ENCODE results near the gene CLIP1.

CLIP1 gene

DNA sequence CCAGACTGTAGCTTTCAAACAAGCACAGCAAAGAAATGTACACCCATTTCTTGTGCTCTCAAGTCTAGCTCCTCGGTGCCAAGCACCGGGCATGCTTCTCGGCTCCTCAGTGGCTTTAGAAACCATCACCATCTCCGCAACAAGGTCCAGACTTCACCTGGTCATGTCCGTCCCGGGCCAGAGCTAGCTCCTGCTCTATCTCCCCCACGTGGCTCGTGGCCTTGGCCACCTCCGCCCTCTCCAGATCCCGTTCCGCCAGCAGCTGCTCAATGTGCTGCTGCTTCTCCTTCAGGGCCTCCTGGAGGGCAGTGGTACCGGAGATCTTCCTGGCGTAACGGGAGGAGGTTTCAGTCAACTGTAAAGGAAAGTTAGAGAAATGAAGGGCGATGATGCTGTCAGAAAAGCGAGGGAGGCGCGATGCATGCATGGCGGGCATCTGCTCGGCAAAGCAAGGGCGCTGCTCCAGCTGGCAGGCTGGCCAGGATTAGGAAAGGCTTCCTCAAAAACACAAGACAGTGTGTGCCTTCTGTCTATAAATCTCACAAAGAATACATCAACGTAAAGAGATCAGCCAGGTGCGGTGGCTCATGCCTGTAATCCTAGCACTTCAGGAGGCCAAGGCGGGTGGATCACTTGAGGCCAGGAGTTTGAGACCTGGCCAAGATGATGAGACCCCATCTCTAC is 67.4 kb downstream of the CLIP1 start:
- DNase-seq, result no peak

- no peak for DNase-seq
Measured at GRCh38 chr12:122352394-122352793, 70.1 kb downstream of the CLIP1 start.

DNA sequence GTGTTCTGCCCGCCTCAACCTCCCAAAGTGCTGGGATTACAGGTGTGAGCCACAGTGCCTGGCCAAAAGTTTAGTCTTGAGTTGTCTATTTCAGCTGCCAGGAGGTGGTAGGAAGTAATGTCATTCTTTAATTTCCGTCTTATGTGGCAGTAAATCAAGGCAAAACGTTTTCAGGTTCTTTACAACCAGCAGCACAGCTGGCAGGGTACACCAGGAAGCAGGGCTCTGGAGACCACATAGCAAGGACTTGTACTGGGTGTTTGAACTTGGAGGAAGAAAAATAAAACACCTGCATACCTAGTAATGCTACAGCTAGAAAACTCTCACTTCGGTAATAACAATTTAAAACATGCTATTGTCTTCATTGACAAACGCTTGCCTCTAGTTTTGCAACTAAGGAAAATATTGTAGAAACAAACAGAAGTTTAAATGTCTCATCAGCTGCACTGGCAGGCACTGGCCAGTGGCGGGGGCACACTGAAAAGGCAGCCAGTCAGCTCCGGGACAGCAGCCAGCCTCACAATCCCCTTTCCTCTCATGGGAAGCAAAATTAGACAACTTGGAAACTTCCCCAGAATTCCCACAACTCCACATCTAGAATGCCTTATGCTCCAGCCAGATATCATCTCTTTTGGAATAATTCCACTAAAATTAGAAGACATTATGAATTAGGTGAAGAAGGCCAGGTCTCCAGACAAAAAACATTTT is 72.2 kb downstream of the CLIP1 start:
- DNase-seq, result no peak

DNA sequence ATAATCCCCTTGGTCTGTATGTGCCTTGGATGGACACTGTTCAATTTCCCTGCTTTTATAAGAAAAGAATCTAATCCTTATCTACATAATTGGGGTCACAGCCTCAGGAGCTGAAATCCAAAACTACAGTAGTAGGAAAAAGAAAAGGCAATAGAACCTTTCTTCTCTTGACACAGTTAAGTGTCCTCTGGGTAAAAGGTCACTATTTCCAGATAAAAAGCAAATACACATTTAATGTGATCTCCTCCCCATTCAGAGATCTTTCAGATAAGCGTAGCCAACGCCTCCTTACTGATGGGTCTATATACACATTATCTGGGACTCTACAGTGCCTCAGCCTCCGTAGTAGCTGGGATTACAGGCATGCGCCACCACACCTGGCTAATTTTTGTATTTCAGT is 73.4 kb downstream of the CLIP1 start:
- DNase-seq, result no peak

DNA sequence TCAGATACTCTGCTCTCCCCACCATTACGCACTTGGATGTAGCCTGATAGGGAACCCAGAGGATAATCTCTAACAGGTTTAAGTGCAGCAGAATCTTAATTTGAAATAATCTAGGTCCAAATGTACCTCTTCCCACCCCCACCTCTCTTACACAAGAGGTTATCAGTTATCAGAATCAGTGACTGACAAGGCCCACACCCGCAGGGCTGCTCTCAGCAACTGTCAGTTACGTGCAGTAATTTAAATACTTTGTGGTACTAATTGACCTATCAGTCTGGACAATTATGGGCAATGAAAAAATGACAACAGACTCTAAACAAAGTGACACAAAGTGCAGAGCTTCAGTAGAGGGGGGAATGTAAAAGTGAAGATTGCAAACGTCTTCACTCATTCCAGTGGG is 74.0 kb downstream of the CLIP1 start:
- no peak for DNase-seq

DNA sequence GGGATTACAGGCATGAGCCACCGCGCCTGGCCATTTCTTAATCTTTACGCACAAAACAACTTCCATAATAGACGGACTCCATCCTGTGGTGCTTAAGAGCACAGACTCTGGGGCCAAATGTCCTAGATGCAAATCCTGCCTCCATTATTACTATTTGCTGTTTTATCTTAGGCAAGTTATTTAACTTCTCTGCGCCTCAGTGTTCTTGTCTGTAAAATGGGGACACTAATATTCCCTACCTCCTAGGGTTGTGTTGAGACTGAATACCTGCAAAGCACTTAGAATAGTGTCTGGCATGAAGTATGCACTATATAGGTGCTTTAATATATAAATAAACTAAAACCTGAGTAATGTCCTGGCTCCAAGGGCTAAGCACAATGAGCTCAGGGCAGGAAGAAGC is 76.4 kb downstream of the CLIP1 start:
- no peak for DNase-seq

DNA sequence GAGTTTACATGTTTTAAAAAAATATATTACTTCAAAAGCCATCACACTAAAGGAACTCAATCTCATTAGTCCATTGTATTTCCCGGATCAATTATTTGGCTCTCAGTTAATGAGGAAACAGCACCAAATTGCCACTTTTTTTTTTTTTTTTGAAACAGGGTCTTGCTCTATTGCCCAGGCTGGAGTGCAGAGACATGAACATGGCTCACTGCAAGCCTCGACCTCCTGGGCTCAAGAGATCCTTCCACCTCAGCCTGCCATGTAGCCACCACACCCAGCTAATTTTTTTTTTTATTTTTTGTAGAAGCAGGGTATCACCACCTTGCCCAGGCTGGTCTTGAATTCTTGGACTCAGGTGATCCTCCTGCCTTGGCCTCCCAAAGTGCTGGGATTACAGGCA is 77.4 kb downstream of the CLIP1 start:
- DNase-seq, result no peak

GRCh38 chr12:122336015-122336946 is 86.2 kb downstream of the CLIP1 start:
- peak; percentile 31 for DNase-seq

DNA sequence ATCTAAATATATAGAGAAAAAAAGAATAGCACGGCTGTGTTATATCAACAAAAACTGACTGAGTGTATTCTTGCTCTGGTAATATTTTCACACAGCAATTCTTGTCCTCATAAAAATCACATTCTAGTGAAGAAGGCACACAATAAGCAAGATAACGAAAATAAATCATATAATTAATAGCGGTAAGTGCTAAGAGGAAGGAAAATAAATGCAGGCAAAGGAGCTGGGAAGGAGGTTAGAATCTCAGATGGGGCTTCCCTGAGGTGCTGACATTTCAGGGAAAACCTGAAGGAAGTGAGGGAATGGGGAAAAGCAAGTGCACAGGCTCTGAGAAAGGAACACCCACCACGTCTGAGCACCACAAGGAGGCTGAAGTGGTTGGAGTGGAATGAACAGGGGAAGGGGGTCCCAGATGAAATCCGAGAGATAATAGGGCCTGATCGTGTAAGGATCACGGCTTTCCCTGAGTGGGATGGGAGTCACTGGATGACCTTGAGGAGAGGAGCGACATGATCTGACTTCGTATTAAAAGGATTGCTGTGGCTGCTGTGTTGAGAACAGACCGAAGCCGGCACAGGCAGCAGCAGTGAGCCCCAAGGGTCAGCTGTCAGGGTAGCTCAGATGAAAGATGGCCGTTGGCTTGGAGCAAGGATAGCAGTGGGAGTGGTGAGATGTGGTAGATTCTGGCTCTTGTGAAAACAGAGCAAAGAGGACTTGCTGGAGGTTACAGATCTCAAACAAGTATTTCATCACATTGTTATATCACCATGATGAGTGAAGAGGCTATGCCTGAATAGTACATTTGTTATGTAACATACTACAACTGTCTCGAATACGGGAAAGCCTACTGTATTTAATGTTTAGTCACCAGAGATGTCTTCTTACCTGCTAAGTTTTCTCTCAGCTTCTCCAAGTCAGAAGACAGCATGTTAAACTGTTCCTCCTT is 89.1 kb downstream of the CLIP1 start:
- no peak for DNase-seq

GRCh38 chr12:122327494-122328385 is 94.7 kb downstream of the CLIP1 start:
- no peak for DNase-seq

DNA sequence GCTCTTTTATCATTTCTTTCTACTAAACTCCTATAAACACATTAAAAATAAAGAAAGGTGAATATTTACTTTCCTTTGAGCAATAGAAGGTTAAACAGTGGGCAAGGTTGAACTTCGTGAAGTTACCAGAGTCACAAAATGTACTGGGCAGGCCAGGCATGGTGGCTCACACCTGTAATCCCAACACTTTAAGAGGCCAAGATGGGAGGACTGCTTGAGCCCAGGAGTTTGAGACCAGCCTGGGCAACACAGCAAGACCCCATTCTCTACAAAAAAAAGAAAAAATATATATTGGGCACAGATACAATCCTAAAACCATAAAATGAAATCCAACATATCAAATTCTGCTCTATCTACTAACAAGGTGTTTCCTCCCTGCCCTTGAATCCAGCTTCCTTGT is 95.5 kb downstream of the CLIP1 start:
- DNase-seq, result no peak

- no peak for DNase-seq
Measured at GRCh38 chr12:122326586-122326985, 95.9 kb downstream of the CLIP1 start.

DNA sequence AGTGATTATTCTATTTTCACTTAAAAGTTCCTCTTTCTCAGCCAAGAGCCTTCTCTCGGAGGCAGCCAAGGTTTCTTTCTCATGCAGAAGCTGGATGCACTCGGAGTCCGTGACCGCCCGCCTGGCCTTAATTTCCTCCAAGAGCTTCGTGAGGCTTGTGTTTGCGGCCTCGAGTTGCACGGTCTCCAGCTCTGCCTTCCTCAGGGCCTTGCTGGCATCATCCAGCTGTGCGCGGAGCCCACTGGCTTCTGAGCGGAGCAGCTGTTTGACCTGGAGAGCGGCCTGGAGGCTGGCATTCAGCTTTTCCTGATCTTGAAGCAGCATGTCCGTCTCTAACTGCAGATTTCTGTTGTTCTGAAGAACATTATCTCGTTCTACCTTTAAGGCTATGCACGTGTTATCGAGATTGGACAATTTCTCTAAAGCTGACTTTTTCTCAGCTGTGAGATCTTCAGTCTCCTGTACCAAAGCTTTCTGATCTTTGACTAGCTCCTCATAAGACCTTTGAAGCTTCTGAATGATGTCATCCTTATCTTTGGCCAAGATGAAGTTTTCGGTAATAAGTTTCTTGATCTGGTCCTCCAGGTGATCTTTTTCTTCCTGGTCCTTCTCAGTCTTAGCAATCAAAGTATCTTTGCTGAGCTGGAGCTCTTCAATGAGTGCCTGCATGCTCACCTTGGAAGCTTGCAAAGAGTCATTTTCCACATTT is 99.0 kb downstream of the CLIP1 start:
- no peak for DNase-seq

- DNase-seq, result no peak
Measured at GRCh38 chr12:122322501-122322900, 100.0 kb downstream of the CLIP1 start.

DNA sequence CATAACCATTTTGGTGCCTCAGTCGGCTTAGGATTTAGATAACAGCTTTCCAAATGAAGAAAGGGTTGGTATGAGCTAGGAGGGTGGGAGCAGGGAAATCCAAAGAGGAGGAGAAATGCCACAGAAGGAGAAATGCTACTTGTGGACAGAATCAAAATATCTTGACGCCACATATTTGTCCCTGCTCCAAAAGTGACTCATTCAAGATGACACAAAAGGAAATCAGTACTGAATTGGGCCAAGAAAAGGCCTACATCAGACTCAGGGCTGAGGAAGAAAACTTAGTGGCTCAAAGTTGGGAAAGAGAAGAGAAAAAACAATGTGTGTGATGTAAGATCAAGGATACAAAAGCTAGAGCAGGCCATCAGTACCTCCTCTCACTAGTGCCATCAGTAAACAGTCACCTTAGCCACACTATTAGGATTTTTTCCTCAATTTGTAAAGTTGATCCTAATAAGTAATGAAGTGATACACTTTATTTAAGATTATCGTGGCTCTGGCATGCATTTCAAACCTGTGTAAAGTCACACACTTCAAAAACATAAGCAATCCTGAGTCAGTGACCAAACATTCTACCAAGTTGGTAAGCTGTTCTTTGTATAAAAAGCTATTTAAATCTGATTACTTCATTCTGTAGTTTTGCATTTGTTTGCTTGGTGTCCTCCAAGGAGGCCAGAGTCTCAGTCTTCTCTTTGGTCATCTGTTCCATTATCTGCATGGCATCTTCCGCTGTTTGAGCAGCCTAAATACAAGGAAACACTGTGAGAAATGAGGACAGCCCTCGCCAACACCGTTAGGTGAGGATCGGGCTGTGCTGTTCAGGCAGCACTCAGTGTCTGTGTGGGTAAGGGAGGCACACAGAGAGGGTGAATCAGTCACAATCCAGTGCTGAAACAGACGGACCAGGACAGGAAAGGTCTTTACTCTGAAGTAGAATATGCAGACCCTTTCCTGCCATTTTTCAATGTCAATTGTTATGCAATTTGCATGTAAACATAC is 103.6 kb downstream of the CLIP1 start:
- no peak for DNase-seq

- DNase-seq, result no peak
Measured at GRCh38 chr12:122312926-122313325, 109.5 kb downstream of the CLIP1 start.

GRCh38 chr12:122311696-122312095 is 110.8 kb downstream of the CLIP1 start:
- no peak for DNase-seq

DNA sequence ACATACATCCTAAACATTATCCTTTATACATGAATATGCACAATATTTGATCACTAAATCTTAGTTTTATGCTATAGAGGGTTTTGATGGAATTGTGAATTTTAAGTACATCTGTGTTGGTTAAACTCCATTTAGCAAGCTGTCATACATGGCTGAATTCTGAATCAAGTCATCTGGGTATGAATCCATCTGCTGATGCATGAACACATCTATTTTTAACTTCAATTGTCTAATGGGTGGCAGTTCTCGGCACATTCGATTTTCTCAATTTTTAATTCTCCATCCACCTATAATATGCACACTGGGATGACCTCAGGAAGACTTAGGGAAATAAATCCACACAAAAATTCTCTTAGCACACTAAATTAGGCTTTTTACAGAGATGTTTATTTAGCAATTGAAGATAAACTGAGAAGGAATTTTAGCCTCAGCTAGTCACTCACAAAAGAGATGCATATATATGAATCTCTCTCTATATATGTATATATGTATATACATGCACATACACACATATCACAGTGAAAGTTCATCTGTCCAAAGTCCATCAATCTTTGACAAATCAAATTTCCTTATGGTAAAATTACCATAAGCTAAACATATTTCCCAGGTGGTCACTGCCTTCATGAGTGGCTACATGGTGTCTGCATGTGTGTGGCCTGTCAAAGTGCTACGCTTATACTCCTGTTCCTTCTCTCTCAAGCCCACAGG is 111.7 kb downstream of the CLIP1 start:
- DNase-seq, result no peak

All from activated gamma-delta T cell treated with Interleukin-2 at 50 U/mL for 16 hours (primary cell).